ENCODE results near the gene ARHGEF18. TPM values are rescaled to one million over a fixed set of nuclear protein-coding genes. Genes with fewer than 3 reads are reported as not detected.

The ARHGEF18 gene
- total RNA-seq, 4 donors from 2014 or later: 24.2 to 43.5 (median 31.2) TPM

- 77% methylated on average over 4 of the region's 8 CpGs for WGBS
- peak in 1 of 2 donors; percentile 39 for DNase-seq (ENCODE audit: low spot score in 2 of 2)
- Histone ChIP-seq H3K27ac (no peak overlapping the region), H3K4me3 (no peak overlapping the region), H3K27me3 (no peaks in the 10 kb centered on the region), H3K4me1 (no peaks in the 10 kb centered on the region), H3K9me3 (no peaks in the 10 kb centered on the region), H3K36me3 (no peaks in the 10 kb centered on the region)
- TF ChIP-seq CTCF (IDR thresholded peaks at IDR 0.05) (no peak), POLR2A (IDR thresholded peaks at IDR 0.05) (no peak), EP300 (IDR thresholded peaks at IDR 0.05) (no peak), POLR2AphosphoS5 (IDR thresholded peaks at IDR 0.05) (no peak)
Measured at GRCh38 chr19:7349961-7350711, 1.4 kb downstream of the ARHGEF18 start.

DNA sequence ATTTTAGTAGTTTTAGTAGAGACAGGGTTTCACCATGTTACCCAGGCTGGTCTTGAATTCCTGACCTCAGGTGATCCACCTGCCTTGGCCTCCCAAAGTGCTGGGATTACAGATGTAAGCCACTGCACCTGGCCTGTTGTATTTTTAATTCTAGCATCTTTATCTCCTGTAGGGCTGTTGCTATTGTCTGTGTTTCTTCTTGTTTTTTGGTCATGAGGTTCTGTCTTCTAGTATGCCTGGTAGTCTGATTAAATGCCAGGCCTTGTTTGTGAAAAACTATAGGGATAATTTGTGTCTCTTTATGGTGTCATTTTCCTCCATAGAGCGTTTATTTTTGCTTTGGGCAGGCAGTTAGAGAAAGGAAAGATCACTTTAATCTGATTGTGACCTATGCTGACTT lies 3.1 kb downstream of the ARHGEF18 start:
- Histone ChIP-seq H3K36me3 (no peaks in the 10 kb centered on the region), H3K4me3 (no peak overlapping the region), H3K27me3 (no peaks in the 10 kb centered on the region), H3K9me3 (no peaks in the 10 kb centered on the region), H3K4me1 (no peaks in the 10 kb centered on the region), H3K27ac (no peak overlapping the region)
- DNase-seq (ENCODE audit: low spot score in 2 of 2): no peak
- WGBS: 80% methylated on average over 1 of the region's 1 CpG
- TF ChIP-seq EP300 (IDR thresholded peaks at IDR 0.05) (no peak), POLR2AphosphoS5 (IDR thresholded peaks at IDR 0.05) (no peak), POLR2A (IDR thresholded peaks at IDR 0.05) (no peak), CTCF (IDR thresholded peaks at IDR 0.05) (no peak)

DNA sequence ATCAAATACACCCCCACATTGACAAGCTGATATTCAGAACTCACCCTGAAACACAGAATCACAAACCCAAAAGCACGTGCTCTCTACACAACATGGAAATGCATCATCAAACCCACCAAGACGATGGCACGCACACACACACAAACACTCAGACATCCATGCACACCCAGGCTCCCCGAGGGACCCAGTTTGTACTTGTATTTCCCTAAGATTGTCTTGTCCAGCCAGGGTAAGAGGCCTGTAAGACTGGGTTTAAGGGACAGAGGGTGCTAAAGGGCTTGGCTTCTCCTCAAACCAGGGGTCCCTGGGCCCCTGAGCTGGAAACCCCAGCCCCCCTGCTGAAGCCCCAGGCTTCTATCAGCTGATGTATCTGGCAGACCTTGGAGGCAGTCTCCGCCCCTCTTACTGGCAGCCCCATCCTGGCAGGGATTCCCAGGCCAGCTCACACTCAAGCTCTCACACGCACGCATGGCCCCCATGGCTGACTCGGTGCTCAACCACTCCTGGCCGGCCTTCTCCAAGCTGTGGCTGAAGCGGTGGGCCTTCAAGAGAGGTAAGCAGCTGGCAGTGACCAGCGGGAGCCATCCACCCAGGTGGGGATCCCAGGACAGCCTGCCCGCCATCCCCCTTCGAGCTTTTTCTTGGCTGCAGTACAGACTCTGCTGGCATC lies 6.5 kb downstream of the ARHGEF18 start:
- DNase-seq (ENCODE audit: low spot score in 2 of 2): no peak
- no peak overlapping the region for H3K27ac ChIP-seq
- H3K4me1 ChIP-seq: no peaks in the 10 kb centered on the region
- H3K4me3 ChIP-seq: no peak overlapping the region
- no peaks in the 10 kb centered on the region for H3K27me3 ChIP-seq
- WGBS: 87% methylated on average over 3 of the region's 13 CpGs
- no peaks in the 10 kb centered on the region for H3K9me3 ChIP-seq
- TF ChIP-seq CTCF (IDR thresholded peaks at IDR 0.05) (no peak), POLR2A (IDR thresholded peaks at IDR 0.05) (no peak), POLR2AphosphoS5 (IDR thresholded peaks at IDR 0.05) (no peak)
- H3K36me3 ChIP-seq: no peaks in the 10 kb centered on the region

GRCh38 chr19:7355871-7356270 lies 7.1 kb downstream of the ARHGEF18 start:
- H3K27ac ChIP-seq: no peak overlapping the region
- WGBS: 43% methylated on average over 1 of the region's 7 CpGs
- H3K4me3 ChIP-seq: no peak overlapping the region
- H3K9me3 ChIP-seq: no peaks in the 10 kb centered on the region
- no peaks in the 10 kb centered on the region for H3K4me1 ChIP-seq
- H3K36me3 ChIP-seq: no peaks in the 10 kb centered on the region
- H3K27me3 ChIP-seq: no peaks in the 10 kb centered on the region
- TF ChIP-seq POLR2AphosphoS5 (IDR thresholded peaks at IDR 0.05): no peak
- TF ChIP-seq CTCF (IDR thresholded peaks at IDR 0.05): no peak
- TF ChIP-seq POLR2A (IDR thresholded peaks at IDR 0.05): no peak
- TF ChIP-seq EP300 (IDR thresholded peaks at IDR 0.05): no peak
- DNase-seq (ENCODE audit: low spot score in 2 of 2): no peak

DNA sequence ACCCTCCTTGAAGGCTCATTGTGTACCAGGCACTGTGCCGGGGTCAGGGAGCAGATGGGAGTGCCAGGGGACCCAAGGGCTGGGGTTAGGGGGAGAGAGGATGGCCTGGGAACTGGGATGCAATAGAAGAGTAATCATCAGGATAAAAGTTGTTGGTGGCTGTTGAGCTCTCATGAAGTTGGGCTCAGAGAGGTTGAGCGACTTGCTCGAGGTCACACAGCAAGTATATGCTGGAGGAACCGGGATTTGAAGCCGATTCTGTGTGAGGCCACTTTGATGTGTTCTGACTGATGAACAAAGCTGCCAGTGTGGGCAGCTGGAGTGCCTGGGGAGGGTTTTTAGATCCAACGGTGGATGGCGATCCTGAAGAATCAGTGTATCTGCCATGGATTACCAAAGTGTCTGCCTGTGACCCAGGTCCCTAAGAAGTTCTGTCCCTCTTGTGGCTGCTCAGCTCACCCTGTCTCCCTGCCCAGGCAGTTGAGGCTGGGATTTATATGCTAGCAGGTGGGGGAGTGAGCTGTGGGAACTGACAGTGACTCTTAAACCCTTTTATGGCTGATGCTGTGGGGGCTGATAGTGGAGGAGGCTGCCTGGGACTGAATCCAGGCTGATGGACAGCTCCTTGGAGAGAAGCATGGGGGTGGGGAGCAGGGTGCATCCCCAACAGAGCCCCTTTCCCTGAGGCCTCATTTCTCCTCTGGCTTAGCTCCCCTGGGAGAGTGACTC lies 8.3 kb downstream of the ARHGEF18 start:
- WGBS: 80% methylated on average over 7 of the region's 7 CpGs
- no peaks in the 10 kb centered on the region for H3K36me3 ChIP-seq

More for the DNA sequence above, 8.3 kb downstream of the ARHGEF18 start:
- no peak overlapping the region for H3K27ac ChIP-seq
- no peaks in the 10 kb centered on the region for H3K27me3 ChIP-seq
- H3K4me1 ChIP-seq: no peaks in the 10 kb centered on the region
- no peak for DNase-seq (ENCODE audit: low spot score in 2 of 2)
- no peak overlapping the region for H3K4me3 ChIP-seq
- no peaks in the 10 kb centered on the region for H3K9me3 ChIP-seq
- TF ChIP-seq POLR2AphosphoS5 (IDR thresholded peaks at IDR 0.05): no peak
- no peak for TF ChIP-seq EP300 (IDR thresholded peaks at IDR 0.05)
- no peak for TF ChIP-seq POLR2A (IDR thresholded peaks at IDR 0.05)
- TF ChIP-seq CTCF (IDR thresholded peaks at IDR 0.05): no peak
